ENCODE data around the gene AARS1. TPM values are rescaled to one million over a fixed set of nuclear protein-coding genes. Genes with fewer than 3 reads are reported as not detected.

Gene AARS1
- total RNA-seq, 4 donors from 2014 or later = 76.9 to 109 (median 81.6) TPM

DNA sequence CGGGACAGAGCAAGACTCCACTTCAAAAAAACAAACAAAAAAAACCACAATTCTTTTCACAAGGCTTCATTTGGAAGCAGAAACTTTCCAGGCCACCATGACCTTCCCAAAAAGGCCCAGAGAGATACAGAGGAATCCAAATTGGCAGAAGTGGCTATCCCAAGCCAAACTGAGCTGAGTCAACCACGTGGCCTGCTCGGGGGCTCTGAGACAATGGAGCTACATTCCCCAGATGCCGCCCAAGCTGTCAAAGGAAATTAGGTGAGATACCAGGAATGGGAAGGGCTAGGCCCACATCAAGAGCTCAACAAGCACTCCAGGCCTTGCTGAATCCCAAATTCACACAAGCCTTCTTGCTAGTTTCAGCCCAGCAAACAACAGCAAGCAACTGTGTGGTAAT, 31.9 kb downstream of the AARS1 start:
- H3K36me3 ChIP-seq = peaks cover 0 to 100% of the 10 kb centered on the region in 2 donors
- no peak for ATAC-seq
- 63% methylated on average over 2 of the region's 4 CpGs; no CpG with 5 or more reads in 1 of the 2 donors for WGBS, 2 donors (ENCODE audit: low coverage in 1 of 2)
- no peaks in the 10 kb centered on the region for H3K27me3 ChIP-seq
- no peaks in the 10 kb centered on the region for H3K9me3 ChIP-seq
- no peak for TF ChIP-seq POLR2AphosphoS5 (IDR thresholded peaks at IDR 0.05)
- no peak for TF ChIP-seq EP300 (IDR thresholded peaks at IDR 0.05)
- TF ChIP-seq POLR2A (IDR thresholded peaks at IDR 0.05) = no peak
- TF ChIP-seq, protein P1, sequence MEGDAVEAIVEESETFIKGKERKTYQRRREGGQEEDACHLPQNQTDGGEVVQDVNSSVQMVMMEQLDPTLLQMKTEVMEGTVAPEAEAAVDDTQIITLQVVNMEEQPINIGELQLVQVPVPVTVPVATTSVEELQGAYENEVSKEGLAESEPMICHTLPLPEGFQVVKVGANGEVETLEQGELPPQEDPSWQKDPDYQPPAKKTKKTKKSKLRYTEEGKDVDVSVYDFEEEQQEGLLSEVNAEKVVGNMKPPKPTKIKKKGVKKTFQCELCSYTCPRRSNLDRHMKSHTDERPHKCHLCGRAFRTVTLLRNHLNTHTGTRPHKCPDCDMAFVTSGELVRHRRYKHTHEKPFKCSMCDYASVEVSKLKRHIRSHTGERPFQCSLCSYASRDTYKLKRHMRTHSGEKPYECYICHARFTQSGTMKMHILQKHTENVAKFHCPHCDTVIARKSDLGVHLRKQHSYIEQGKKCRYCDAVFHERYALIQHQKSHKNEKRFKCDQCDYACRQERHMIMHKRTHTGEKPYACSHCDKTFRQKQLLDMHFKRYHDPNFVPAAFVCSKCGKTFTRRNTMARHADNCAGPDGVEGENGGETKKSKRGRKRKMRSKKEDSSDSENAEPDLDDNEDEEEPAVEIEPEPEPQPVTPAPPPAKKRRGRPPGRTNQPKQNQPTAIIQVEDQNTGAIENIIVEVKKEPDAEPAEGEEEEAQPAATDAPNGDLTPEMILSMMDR (IDR thresholded peaks at IDR 0.05) = no peak
- no peaks in the 10 kb centered on the region for H3K4me1 ChIP-seq
- no peak overlapping the region for H3K4me3 ChIP-seq
- H3K27ac ChIP-seq = no peak overlapping the region

- H3K4me1 ChIP-seq = peaks cover 0 to 11% (median 4%) of the 10 kb centered on the region in 3 donors
- H3K27ac ChIP-seq = no peak overlapping the region
- no peaks in the 10 kb centered on the region for H3K9me3 ChIP-seq
- ATAC-seq = no peak
- peaks cover 0 to 87% of the 10 kb centered on the region in 2 donors for H3K36me3 ChIP-seq
- H3K4me3 ChIP-seq = no peak overlapping the region
- WGBS, 2 donors (ENCODE audit: low coverage in 1 of 2) = 60 to 85% methylated on average over 1 to 7 of the region's 9 CpGs
- H3K27me3 ChIP-seq = no peaks in the 10 kb centered on the region
- TF ChIP-seq, protein P1 (IDR thresholded peaks at IDR 0.05) = no peak
Observed at GRCh38 chr16:70255574-70255973, 33.7 kb downstream of the AARS1 start.

DNA sequence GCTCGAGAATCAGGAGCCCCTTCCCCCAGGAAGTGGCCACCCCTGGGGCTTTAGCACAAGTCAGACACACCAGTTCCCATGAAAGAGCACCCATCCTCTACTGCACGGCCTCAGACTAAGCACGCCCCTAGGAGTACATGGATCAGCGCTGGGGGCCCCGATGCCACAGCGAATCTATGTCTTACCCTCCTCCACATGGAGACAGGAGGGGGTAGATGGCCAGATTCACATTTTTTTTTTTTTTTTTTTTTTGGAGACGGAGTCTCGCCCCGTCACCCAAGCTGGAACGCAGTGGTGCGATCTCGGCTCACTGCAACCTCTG, 34.4 kb downstream of the AARS1 start:
- TF ChIP-seq, protein P1 (IDR thresholded peaks at IDR 0.05) = no peak
- TF ChIP-seq POLR2AphosphoS5 (IDR thresholded peaks at IDR 0.05) (no peak), EP300 (IDR thresholded peaks at IDR 0.05) (no peak), POLR2A (IDR thresholded peaks at IDR 0.05) (no peak)
- Histone ChIP-seq H3K27me3 (no peaks in the 10 kb centered on the region), H3K27ac (no peak overlapping the region), H3K4me3 (no peak overlapping the region), H3K4me1 (peaks cover 2 to 18% (median 9%) of the 10 kb centered on the region in 3 donors), H3K9me3 (no peaks in the 10 kb centered on the region), H3K36me3 (peaks cover 0 to 80% of the 10 kb centered on the region in 2 donors)
- 92% methylated on average over 5 of the region's 12 CpGs; no CpG with 5 or more reads in 1 of the 2 donors for WGBS, 2 donors (ENCODE audit: low coverage in 1 of 2)
- ATAC-seq = no peak

DNA sequence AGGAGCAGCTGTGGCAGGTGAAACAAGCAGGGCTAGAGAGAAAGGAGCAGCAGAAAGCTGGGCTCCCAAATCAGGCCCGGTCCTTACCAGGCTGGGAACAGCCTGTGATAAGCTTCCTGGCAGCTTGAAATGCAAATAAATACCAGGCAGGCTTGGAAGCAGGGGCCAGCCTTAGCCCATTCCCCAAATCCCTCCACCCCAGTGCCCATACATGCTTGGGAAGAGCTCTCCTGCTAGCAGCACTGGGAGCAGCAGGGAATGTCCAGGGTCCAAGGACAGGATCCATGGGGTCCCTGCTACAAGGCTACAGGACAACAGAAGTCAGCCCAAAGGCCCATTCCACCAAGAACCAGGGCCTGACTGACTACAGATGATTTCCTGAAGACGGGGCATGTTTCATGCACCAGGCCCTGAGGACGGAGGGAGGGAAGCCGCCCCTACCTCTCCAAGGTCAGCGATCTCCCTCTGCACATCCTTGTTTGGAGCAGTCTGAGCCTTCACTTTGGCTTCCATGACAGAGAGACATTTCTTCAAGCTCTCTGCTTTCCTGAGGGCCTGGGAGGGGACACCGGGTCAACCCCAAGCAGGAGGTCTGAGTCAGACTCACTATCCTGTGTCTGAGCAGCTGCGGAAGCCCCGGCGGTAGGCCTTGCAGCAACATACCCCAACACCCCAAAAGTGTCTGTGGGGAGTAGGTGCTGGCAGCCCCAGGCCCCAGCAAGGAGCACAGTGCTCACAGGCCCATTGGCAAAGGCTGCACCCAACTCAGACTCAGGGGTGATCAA, 34.9 kb downstream of the AARS1 start:
- no peak for ATAC-seq
- Histone ChIP-seq H3K36me3 (peaks cover 0 to 78% of the 10 kb centered on the region in 2 donors), H3K4me3 (no peak overlapping the region), H3K4me1 (peaks cover 2 to 23% (median 14%) of the 10 kb centered on the region in 3 donors), H3K9me3 (no peaks in the 10 kb centered on the region), H3K27me3 (no peaks in the 10 kb centered on the region), H3K27ac (no peak overlapping the region)
- TF ChIP-seq POLR2A (IDR thresholded peaks at IDR 0.05) = no peak
- no peak for TF ChIP-seq EP300 (IDR thresholded peaks at IDR 0.05)
- TF ChIP-seq, protein P1 (IDR thresholded peaks at IDR 0.05) = no peak
- no peak for TF ChIP-seq POLR2AphosphoS5 (IDR thresholded peaks at IDR 0.05)
- 76% methylated on average over 3 of the region's 9 CpGs; no CpG with 5 or more reads in 1 of the 2 donors for WGBS, 2 donors (ENCODE audit: low coverage in 1 of 2)

Data from gastroesophageal sphincter (tissue), 4 donors.